ENCODE data around the gene ATP2C2.

ATP2C2 gene

GRCh38 chr16:84369105-84369504 lies 767 bp downstream of the ATP2C2 start:
- H3K4me1 ChIP-seq = peaks cover 0 to 8% (median 7%) of the 10 kb centered on the region in 4 donors
- no peak overlapping the region for H3K27ac ChIP-seq
- H3K9me3 ChIP-seq = no peaks in the 10 kb centered on the region
- no peak for TF ChIP-seq CTCF (IDR thresholded peaks at IDR 0.05)
- no peak for DNase-seq
- no peaks in the 10 kb centered on the region for H3K36me3 ChIP-seq
- no peak overlapping the region for H3K4me3 ChIP-seq
- H3K27me3 ChIP-seq = peaks cover 0 to 55% of the 10 kb centered on the region in 2 donors
- intact Hi-C loops (cut with DNase I; ENCODE audit: low total_unique reads) = no loop called here

GRCh38 chr16:84369938-84370627 lies 1.7 kb downstream of the ATP2C2 start:
- H3K4me1 ChIP-seq = peaks cover 0 to 8% (median 7%) of the 10 kb centered on the region in 4 donors
- no peak for TF ChIP-seq CTCF (IDR thresholded peaks at IDR 0.05)
- H3K27ac ChIP-seq = no peak overlapping the region
- H3K4me3 ChIP-seq = no peak overlapping the region
- intact Hi-C loops (cut with DNase I; ENCODE audit: low total_unique reads) = no loop called here
- H3K9me3 ChIP-seq = no peaks in the 10 kb centered on the region
- peaks cover 0 to 55% of the 10 kb centered on the region in 2 donors for H3K27me3 ChIP-seq
- no peak for DNase-seq
- H3K36me3 ChIP-seq = no peaks in the 10 kb centered on the region

- no peak for DNase-seq
- TF ChIP-seq CTCF (IDR thresholded peaks at IDR 0.05) = no peak
- Histone ChIP-seq H3K36me3 (no peaks in the 10 kb centered on the region), H3K4me3 (no peak overlapping the region), H3K4me1 (peaks cover 0 to 8% (median 7%) of the 10 kb centered on the region in 4 donors), H3K27me3 (peaks cover 0 to 54% of the 10 kb centered on the region in 2 donors), H3K27ac (no peak overlapping the region), H3K9me3 (no peaks in the 10 kb centered on the region)
- intact Hi-C loops (cut with DNase I; ENCODE audit: low total_unique reads) = no loop called here
Measured at GRCh38 chr16:84370723-84371552, 2.6 kb downstream of the ATP2C2 start.

- H3K36me3 ChIP-seq = no peaks in the 10 kb centered on the region
- no peak for DNase-seq
- peaks cover 0 to 50% of the 10 kb centered on the region in 2 donors for H3K27me3 ChIP-seq
- no peak overlapping the region for H3K27ac ChIP-seq
- H3K4me1 ChIP-seq = peaks cover 0 to 8% (median 7%) of the 10 kb centered on the region in 4 donors
- H3K9me3 ChIP-seq = no peaks in the 10 kb centered on the region
- intact Hi-C loops (cut with DNase I; ENCODE audit: low total_unique reads) = no loop called here
- H3K4me3 ChIP-seq = no peak overlapping the region
- TF ChIP-seq CTCF (IDR thresholded peaks at IDR 0.05) = no peak
Measured at GRCh38 chr16:84371553-84371865, 3.2 kb downstream of the ATP2C2 start.

- no peak overlapping the region for H3K27ac ChIP-seq
- H3K4me3 ChIP-seq = no peak overlapping the region
- no peaks in the 10 kb centered on the region for H3K4me1 ChIP-seq
- intact Hi-C loops (cut with DNase I; ENCODE audit: low total_unique reads) = no loop called here
- H3K27me3 ChIP-seq = peaks cover 0 to 25% of the 10 kb centered on the region in 2 donors
- TF ChIP-seq CTCF (IDR thresholded peaks at IDR 0.05) = no peak
- no peak for DNase-seq
- no peaks in the 10 kb centered on the region for H3K9me3 ChIP-seq
- H3K36me3 ChIP-seq = no peaks in the 10 kb centered on the region
Measured at GRCh38 chr16:84373907-84374489, 5.7 kb downstream of the ATP2C2 start.

All from tibial artery (tissue), 4 donors.